Stimulated activated CD4-positive, alpha-beta T cell treated with anti-CD3 and anti-CD28 coated beads, Interleukin-12 subunit alpha, Interleukin-12 subunit beta, amount 100 ng/mL, for 24 hours (primary cell): ENCODE data around the gene M1AP.
"Not testable (repeated sequence)": the region's sequence is repeated elsewhere in the genome, so short reads cannot be mapped to it uniquely, and the experiment has no call there.

Experiments
- DNase-seq, 2 experiments: peaks; one replicate each; pipeline ENCODE4 v3.0.0-alpha.2; 2020; ENCODE audit warnings: low read depth in 2 of 2

The M1AP gene

DNA sequence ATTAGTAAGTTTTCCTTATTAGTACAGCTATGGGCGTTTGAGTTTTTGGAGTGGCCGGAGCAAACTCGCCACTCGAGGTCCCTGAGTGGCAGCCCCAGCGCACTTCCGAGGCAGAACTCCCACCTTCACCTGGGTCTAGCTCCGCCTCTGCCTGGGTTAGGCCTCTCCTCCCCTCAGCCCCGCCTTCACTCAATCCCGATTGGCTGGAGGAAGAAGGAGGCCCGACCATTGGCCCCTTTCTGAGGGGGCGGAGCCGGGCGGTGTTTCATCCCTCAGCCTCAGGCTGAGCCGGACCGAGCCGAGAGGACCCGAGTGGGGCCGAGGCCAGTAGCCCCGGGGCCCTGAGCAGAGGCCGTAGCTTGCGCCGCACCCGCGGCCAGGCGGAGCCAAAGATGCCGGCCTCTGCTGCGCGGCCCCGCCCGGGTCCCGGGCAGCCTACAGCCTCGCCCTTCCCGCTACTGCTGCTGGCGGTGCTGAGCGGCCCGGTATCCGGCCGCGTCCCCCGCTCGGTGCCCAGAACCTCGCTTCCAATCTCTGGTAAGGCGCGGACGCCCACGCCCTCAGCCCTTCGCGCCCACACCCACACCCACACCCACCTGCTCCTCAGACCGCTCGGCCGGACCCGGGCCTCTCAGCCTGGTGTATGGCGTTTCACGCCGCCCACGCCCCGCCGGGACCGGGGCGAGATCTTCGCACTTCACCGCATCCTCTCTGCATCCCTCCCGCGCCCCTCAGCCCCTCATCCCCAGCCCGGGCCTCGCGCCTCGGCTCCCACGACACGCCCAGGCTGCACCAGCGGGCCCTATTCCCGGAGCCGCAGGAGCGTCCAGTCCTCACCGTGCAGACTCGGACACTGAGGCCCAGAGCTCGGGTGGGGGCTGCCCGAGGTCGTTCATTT, 6.1 kb upstream of the M1AP start, which contains the start of gene SEMA4F:
SEMA4F (plus strand) TSS at position 263 of the 898 bp plus-strand sequence; CDS start at position 393, 130 bp downstream.
- DNase-seq = peak; percentile 90 to 95

DNA sequence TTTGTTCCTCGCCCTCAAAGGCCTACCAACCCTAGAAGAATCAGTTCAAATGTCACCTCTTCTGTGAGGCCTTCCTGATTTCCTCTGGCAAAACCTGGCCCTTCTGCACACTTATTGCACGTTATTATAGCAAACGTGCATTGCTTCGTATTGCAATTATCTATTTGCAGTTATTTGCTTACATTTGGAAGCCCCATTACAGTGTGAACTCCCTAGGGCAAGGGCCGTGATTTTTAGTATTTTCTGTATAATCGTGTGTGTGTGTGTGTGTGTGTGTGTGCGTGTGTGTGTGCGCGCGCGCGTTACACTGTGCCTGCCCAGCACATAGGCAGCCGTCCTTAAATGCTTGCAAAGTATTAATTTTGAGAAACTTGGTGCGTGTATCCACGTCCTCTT, 5.5 kb upstream of the M1AP start:
- DNase-seq = no peak

DNA sequence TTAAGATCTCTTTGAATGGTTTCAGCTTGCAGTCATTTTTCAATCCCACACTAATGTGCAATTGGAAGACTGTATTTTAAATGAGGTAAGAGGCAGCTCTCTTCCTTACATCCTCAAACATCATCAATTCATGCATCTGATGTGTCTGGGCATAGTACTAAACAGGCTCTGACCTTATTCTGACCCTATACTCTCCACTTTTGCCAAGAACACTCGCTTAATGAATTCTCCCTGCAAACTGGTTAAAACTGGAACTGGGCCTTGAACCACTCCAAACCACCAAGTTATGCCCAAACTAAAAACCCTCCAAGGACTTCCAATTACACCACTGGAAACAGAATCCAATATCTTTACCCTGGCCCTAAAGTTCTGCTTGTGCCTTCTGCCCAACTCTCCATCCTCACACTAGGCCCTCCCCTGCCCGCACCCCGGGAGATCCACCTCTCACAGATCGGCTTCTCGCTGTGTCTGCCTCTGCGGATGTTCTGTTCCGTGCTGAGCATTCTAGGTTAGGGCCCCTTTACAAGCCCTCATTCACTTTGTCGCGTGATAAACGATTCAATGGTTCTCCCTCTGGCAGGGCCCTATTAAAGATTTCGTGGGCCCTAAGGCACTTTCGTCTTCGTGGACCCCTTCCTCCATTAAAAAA, 1.2 kb downstream of the M1AP start:
- no peak for DNase-seq

GRCh38 chr2:74646201-74646600, 1.9 kb downstream of the M1AP start:
- no peak for DNase-seq

DNA sequence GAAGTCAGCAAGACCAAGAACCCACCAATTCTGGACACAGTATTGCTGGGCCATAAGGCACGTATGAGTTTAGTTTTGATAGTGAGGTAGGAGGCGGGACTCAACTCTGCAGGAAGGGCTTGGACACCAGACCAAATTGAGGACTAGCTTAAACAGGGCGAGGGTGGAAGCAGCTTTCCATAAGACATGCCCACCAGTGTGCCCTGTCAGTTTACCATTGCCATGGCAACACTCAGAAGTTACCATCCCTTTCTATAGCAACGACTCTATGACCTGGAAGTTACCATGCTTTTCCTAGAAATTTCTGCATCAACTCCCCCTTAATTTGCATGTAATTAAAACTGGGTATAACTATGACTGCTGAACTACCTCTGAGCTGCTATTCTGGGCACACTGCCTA, 2.8 kb downstream of the M1AP start:
- no peak for DNase-seq

DNA sequence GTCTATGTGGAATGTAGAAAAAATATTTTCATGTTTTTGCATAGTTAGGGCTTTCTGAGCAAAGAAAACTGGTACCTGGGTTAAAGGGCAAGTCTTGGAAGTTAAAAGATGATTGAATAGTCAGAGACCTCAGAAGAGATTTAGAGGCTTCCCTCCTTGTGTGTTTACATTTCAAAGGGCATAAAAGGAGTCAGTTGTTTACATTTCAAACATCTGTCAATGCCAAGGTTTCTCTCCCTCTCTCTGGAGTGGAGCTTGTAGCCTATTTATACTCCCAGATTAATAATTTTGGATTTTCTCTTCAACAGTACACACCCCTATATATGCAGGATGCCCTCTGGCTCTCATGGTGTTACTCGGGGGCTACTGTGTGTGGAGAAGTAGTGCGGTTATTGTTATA, 8.6 kb downstream of the M1AP start:
- no peak for DNase-seq

GRCh38 chr2:74632939-74633312, 15.2 kb downstream of the M1AP start:
- no peak for DNase-seq

DNA sequence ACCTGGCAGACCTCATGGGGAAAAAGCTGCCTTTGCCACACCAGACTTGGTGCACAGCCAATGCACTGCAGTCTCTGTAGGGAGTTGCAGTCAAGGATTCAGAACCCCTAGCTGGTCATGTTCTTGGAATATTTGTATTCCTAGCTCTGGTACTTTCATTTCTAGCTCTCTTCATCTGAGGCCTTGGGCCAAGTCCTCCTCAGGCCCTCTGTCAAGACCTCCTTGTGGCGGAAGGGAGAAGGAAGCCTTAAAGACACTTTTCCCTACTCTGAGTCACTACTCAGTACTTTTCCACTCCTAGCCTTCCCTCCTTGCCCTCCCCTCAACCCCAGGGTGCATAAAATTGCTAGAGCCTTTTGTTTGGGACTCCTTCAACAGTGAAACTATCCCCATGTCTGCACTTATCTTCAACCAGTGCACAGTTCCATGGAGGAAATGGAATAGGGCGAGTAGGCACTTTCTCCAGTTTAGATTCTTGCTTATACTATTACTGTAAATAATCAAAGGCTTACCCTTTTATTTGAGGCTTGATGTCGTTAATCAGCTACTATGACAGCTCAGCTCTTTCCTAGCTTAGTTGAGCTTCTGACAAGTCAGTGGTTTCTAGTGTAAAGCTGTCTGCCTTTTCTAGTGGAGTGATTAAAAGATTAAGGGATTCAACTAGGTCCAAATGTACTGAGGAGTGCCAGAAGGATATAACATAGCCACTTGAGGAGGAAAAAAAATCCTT, 15.8 kb downstream of the M1AP start:
- DNase-seq = no peak

GRCh38 chr2:74630454-74630853, 17.7 kb downstream of the M1AP start:
- DNase-seq = not testable (repeated sequence)

- DNase-seq = no peak
These were observed 19.5 kb downstream of the M1AP start for GRCh38 chr2:74628538-74629105.

DNA sequence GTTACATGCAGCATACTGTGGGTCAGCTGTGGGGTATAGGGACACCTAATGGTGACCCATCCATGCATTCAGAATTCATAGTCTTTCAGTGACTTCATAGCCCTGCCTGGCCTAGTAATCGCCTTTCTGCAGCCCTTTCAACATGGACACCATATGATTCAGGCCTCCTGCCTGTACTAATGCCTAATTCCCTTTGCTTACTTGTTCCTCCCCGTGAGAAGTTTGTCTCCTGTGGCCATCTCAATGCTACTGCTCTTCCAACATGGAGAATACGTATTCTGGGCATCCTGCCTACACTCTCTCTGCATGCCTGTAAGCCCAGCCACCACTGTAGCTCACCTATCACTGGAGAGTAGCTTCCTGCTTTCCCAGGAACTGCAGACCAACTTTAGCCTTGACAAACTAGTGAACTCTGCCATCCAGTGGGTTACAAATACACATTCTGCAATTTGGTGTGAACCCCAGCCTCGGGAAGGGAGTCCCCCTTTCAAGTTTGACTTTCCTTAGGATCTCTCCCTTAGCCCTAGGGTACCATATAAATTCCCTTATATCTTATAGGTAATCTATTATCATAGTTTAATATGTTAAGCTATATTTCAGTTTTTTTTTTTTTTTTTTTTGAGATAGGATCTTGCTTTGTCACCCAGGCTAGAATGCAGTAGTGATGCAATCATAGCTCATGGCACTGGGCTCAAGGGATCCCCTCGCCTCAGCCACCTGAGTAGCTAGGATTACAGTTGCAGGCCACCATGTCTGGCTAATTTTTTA, 22.3 kb downstream of the M1AP start:
- DNase-seq = no peak

- no peak for DNase-seq
These were observed 27.5 kb downstream of the M1AP start for GRCh38 chr2:74620671-74621070.

DNA sequence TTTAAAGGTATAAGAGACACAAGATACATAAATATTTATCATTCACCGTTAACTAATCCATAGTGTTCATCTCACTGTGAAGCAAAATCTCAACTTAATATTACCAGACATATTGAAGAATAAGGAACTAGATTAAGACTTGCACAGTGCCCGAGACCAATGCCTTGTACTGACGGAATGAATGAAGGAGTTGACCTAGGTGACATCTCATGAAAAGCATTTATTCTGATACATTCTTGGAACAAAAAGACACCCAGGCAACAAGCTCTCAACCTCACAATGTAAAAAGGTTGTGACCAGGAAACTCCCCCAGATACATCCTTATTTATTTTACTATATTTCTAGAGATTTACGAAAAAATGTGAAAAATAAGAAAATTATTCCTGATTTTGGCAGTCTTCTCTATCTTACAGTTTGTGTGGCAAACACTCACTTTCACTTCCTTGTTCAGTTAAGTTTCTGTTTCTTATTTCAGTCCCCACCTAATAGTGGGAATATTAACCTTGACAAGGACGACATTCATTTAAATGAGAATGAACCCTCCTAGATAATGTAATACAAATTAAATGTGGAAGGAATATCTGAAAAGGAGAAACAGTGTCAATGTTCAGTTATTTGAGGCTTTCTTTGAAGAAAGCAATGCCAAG, 28.4 kb downstream of the M1AP start:
- no peak for DNase-seq

DNA sequence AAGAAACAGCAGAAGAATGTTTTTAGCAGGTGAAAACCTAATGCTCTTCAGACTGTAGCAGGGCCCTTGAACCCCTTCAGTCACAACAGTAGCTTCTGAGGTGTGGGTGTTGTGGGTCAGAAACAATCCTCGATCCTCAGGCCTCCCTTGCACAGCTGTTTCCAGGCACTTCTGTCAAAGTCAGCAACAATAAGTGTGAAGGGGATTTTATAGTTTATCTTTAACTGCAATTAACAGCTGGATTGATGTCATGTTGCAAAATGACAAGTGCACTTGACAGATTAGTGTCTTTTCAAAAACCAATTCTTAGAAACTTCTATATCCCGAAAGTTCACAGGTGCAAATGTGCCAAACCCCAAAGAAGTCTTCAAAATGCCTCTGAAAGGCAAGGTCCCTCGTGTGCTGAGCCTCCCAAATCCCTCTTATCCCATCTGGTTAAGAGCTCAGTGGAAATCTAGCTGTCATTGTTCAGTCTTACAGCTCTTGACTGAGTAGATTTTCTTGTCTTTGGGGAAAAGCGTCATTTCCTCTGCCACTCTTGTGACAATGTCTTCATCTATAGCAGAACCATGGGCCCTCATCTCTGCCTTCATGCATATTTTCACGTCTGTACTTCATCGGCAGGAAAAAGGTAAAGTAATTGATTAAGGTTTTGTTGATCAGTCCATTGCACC, 29.6 kb downstream of the M1AP start:
- DNase-seq = no peak

DNA sequence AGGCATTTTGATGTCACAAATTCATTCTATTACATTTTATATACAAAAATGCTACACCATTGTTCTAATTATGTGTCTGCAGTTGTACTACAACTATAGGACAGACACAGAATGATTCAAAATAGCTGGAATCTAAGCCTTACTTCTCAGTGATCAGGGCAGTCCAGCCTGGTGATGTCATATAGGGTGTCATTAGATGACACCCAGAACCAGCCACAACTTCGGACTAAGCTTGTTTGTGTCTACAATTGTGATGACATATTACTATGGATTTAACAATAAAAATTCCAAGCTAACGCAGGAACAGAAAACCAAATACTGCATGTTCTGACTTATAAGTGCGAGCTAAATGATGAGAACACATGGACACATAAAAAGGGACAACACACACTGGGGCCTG, 31.0 kb downstream of the M1AP start:
- no peak for DNase-seq

DNA sequence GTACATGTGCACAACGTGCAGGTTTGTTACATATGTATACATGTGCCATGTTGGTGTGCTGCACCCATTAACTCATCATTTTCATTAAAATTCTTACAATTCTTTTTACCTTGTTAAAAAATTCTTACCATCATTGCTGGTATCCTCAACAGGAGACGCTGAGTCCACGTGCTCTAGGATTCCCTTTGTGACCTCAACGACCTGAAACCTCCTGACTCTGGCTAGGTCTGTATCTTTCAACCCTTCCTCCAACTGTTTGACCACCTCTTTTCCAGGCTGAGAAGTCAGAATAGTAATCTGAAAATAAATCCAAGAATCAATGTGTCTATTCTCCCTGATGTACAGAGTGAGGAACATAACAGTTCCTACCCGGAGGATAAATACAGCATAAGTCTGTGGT, 41.2 kb downstream of the M1AP start:
- DNase-seq = no peak

- DNase-seq = no peak
These were observed 44.7 kb downstream of the M1AP start for GRCh38 chr2:74603282-74604000.

DNA sequence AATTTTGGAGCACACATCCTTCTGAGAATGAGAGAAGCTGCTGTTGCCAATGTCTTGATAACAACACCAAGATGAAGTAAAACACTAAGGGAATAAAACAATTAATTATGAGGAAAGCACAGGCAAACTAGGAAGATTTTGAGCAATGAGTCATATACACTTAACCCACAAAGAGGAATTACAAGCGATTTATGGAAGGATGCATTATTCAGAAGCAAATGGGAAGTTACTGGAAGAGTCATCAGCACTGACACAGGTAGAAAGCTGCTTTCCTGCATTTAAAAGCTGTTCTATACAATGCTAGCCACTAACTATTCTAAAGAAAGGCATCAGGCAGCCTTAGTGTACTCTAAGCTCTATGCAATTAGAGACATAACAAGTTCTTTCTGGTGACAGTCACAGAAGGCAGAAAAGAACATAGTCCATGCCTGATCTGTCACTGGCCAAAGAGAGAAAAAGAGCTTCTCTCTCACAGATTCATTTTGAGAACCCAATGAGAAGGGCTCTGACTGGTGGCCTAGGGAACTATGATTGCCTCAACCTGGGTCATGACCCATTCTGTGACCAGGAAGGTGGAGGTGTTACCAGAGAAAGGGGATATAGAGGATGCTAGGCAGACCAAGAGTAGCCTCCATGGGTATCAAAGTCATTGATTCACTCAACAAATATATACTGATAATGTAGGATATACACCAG, 45.4 kb downstream of the M1AP start:
- DNase-seq = no peak

DNA sequence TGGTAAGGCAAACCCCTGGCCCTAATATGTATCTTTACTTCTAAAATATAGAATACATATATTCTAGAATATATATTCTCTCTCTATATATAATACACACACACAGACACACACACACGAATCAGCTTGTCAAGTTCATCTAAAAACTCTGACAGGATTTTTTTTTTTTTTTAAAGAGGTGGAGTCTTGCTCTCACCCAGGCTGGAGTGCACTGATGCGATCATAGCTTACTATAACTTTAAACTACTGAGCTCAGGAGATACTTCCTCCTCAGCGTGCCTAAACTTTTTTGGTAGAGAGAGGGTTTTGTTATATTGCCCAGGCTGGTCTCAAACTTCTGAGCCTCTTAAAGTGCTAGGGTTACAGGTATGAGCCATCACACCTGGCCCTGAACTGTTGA, 48.5 kb downstream of the M1AP start:
- no peak for DNase-seq
